HepG2 (cell line): ENCODE measurements around the gene CAST. TPM values are rescaled to one million over a fixed set of nuclear protein-coding genes. Genes with fewer than 3 reads are reported as not detected.

Source experiments
- ATM ChIP-seq: fragments of 450-650 bp; IDR thresholded peaks from 2 replicates; pipeline ENCODE4 v1.7.1; 2017; ENCODE audit warnings: mild to moderate bottlenecking, borderline replicate concordance
- TCF12 ChIP-seq, 2 experiments: fragments of 450-650 bp in 1 of 2; sonication (generic) in 1 of 2; formaldehyde crosslinking in 1 of 2; IDR thresholded peaks; 2 replicates each; pipeline versions ENCODE4 v1.6.1 to v1.8.0; 2017 to 2022; ENCODE audit warnings: antibody characterized with exemption in 1 of 2, mild to moderate bottlenecking in 1 of 2, missing genetic modification reagents in 1 of 2, moderate library complexity in 1 of 2
- THYN1 ChIP-seq: sonication (generic); formaldehyde crosslinking; IDR thresholded peaks from 2 replicates; pipeline ENCODE4 v1.8.1; 2023; ENCODE audit warnings: low read depth, mild to moderate bottlenecking, moderate library complexity, missing genetic modification reagents, borderline replicate concordance
- YEATS4 ChIP-seq: sonication (generic); formaldehyde crosslinking; IDR thresholded peaks from 2 replicates; pipeline ENCODE4 v1.4.0; 2020; ENCODE audit warnings: missing genetic modification reagents, borderline replicate concordance
- ZC3H13 ChIP-seq: sonication (generic); formaldehyde crosslinking; IDR thresholded peaks from 2 replicates; pipeline ENCODE4 v1.8.1; 2023; ENCODE audit warnings: mild to moderate bottlenecking, missing genetic modification reagents, moderate library complexity
- ZNF572 ChIP-seq: sonication (generic); formaldehyde crosslinking; IDR thresholded peaks from 2 replicates; pipeline ENCODE4 v1.5.1; 2020; ENCODE audit warnings: mild to moderate bottlenecking, missing genetic modification reagents
- ZNF782 ChIP-seq: sonication (generic); formaldehyde crosslinking; IDR thresholded peaks from 2 replicates; pipeline ENCODE4 v1.4.0; 2020; ENCODE audit warnings: missing genetic modification reagents, mild to moderate bottlenecking, borderline replicate concordance
- polyA plus RNA-seq, 8 experiments: library from polyadenylated mRNA; depleted of rRNA in 3 of 8; stranded (reverse) in 7 of 8; unstranded in 1 of 8; fragments of >200 nt; fragmentation: Illumina TruSeq in 4 of 8; extraction: Trizol in 4 of 8; gene quantifications; 2 replicates each; pipeline versions ENCODE4 v1.2.1 to v1.2.3, GENCODE V29; 2011 to 2016; ENCODE audit warnings: low read depth in 4 of 8, missing spikeins in 1 of 8, mixed read lengths in 1 of 8; ENCODE audit not compliant: insufficient read depth in 1 of 8
- total RNA-seq, 5 experiments: library from RNA; depleted of rRNA; stranded (reverse); fragments of >200 nt; fragmentation: Illumina TruSeq; extraction: Trizol; gene quantifications; 2 replicates each; pipeline ENCODE4 v1.2.3, GENCODE V29; 2016; ENCODE audit warnings: low read depth in 1 of 5
- TF ChIP-seq, protein P1 (sequence below): sonication (generic); formaldehyde crosslinking; IDR thresholded peaks from 2 replicates; pipeline ENCODE4 v1.4.0; 2020; ENCODE audit warnings: mild to moderate bottlenecking, missing genetic modification reagents
- TF ChIP-seq, protein P2 (sequence below): sonication (generic); formaldehyde crosslinking; IDR thresholded peaks from 2 replicates; pipeline ENCODE4 v1.5.1; 2020; ENCODE audit warnings: missing genetic modification reagents, mild to moderate bottlenecking, borderline replicate concordance
- TF ChIP-seq, protein P3 (sequence below): IDR thresholded peaks from 2 replicates; pipeline ENCODE4 v1.4.0; 2020; ENCODE audit warnings: mild to moderate bottlenecking, missing genetic modification reagents

The CAST gene
- total and polyA plus RNA-seq, 2 of the 13 experiments (the other 11 are each of a cell fraction or from before 2014, with no cell fraction given), result 42.1 to 67.6 TPM

DNA sequence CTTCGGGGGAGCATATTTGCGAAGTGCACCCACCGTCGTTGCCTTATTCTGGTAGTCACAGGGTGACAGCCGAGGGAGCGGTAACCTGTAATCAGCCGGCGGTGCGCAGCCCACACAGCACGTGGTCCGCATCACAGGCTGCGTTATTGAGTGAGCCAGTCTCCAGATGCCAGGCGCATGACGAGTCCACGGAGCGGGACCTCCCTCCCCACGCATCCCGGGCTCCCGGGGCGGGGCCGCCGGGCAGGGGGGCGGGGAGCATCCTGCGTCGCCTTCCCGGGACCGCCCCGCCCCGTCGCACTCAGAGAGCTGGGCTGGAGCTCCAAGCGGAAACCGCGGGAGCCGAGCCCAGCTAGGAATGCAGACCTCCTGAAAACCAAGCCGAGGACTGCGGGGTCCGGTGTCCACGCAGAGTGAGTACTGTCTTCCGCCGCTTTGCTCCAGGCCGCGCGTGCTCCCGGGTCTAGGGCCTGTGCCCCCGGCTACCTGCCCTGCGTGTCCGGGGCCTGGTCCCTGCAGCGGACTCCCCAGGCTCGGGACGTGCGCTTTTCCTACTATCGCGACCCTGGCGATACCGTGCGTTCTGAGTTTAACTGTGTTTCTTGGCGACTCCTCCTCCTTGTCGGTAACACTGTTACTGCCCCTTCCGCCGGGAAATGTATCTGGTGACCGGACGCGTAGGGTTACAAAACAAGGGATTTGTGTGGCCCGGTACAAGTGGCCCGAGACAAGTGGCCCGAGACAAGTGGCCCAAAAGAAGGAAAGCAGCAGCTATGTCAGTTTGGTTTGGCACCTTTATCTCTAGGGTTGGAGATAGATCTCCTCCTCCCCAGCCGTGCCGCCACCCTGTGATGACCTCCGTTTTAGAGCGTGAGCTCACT, 40.6 kb downstream of the CAST start (continued):
- TF ChIP-seq ZNF572 (CRISPR knock-in tag), result peak; percentile 31; the same call in 1 of the 2 replicates
- no peak for TF ChIP-seq THYN1
- TF ChIP-seq ATM, result no peak
- TF ChIP-seq TCF12 (IDR thresholded peaks at IDR 0.05), result no peak
- TF ChIP-seq TCF12 (CRISPR knock-in tag; IDR thresholded peaks at IDR 0.05), result peak; percentile 63; the same call in 1 of the 2 replicates
- TF ChIP-seq, protein P1, sequence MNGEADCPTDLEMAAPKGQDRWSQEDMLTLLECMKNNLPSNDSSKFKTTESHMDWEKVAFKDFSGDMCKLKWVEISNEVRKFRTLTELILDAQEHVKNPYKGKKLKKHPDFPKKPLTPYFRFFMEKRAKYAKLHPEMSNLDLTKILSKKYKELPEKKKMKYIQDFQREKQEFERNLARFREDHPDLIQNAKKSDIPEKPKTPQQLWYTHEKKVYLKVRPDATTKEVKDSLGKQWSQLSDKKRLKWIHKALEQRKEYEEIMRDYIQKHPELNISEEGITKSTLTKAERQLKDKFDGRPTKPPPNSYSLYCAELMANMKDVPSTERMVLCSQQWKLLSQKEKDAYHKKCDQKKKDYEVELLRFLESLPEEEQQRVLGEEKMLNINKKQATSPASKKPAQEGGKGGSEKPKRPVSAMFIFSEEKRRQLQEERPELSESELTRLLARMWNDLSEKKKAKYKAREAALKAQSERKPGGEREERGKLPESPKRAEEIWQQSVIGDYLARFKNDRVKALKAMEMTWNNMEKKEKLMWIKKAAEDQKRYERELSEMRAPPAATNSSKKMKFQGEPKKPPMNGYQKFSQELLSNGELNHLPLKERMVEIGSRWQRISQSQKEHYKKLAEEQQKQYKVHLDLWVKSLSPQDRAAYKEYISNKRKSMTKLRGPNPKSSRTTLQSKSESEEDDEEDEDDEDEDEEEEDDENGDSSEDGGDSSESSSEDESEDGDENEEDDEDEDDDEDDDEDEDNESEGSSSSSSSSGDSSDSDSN, result peak; percentile 75
- TF ChIP-seq ZC3H13 (CRISPR knock-in tag), result no peak
- TF ChIP-seq, protein P2, sequence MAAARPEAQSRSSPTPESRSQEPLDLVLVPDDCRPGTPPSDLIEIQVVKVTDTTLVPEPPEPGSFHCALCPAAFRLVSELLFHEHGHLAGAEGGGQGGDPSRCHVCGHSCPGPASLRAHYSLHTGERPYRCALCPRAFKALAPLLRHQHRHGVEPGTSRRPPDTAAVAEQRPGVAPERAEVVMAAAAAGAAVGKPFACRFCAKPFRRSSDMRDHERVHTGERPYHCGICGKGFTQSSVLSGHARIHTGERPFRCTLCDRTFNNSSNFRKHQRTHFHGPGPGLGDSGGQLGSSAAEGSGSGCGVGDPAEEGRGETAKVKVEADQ (CRISPR knock-in tag), result peak; percentile 24; the same call in 1 of the 2 replicates
- TF ChIP-seq ZNF782 (CRISPR knock-in tag), result peak; percentile 55; the same call in 1 of the 2 replicates
- TF ChIP-seq, protein P3, sequence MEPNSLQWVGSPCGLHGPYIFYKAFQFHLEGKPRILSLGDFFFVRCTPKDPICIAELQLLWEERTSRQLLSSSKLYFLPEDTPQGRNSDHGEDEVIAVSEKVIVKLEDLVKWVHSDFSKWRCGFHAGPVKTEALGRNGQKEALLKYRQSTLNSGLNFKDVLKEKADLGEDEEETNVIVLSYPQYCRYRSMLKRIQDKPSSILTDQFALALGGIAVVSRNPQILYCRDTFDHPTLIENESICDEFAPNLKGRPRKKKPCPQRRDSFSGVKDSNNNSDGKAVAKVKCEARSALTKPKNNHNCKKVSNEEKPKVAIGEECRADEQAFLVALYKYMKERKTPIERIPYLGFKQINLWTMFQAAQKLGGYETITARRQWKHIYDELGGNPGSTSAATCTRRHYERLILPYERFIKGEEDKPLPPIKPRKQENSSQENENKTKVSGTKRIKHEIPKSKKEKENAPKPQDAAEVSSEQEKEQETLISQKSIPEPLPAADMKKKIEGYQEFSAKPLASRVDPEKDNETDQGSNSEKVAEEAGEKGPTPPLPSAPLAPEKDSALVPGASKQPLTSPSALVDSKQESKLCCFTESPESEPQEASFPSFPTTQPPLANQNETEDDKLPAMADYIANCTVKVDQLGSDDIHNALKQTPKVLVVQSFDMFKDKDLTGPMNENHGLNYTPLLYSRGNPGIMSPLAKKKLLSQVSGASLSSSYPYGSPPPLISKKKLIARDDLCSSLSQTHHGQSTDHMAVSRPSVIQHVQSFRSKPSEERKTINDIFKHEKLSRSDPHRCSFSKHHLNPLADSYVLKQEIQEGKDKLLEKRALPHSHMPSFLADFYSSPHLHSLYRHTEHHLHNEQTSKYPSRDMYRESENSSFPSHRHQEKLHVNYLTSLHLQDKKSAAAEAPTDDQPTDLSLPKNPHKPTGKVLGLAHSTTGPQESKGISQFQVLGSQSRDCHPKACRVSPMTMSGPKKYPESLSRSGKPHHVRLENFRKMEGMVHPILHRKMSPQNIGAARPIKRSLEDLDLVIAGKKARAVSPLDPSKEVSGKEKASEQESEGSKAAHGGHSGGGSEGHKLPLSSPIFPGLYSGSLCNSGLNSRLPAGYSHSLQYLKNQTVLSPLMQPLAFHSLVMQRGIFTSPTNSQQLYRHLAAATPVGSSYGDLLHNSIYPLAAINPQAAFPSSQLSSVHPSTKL, result peak; percentile 76
- TF ChIP-seq YEATS4 (CRISPR knock-in tag), result peak; percentile 72; the same call in 1 of the 2 replicates
